HEK293T (cell line): Measurements from ENCODE around the gene SULT2B1.

Source experiments
- CTCF ChIA-PET: fragments of 350-600 bp; formaldehyde crosslinking; extraction: SDS; loops from one replicate; lab custom pipeline; 2021; ENCODE audit warnings: antibody characterized with exemption, inconsistent platforms; lab: Yijun Ruan, JAX
- POLR2A ChIA-PET: fragments of 350-600 bp; formaldehyde crosslinking; extraction: SDS; loops from one replicate; lab custom pipeline; 2020; ENCODE audit warnings: antibody characterized with exemption, inconsistent platforms; lab: Yijun Ruan, JAX
- DNase-seq: peaks from one replicate; pipeline ENCODE4 v3.0.0; 2012; ENCODE audit warnings: mixed read lengths; ENCODE audit errors: extremely low spot score
- ARNT ChIP-seq: fragments of 450-650 bp; IDR thresholded peaks from 2 replicates; pipeline ENCODE4 v1.6.1; 2017; ENCODE audit warnings: mild to moderate bottlenecking
- BHLHE40 ChIP-seq: fragments of 450-650 bp; IDR thresholded peaks from 2 replicates; pipeline ENCODE4 v1.6.1; 2016; ENCODE audit warnings: mild to moderate bottlenecking, moderate library complexity, borderline replicate concordance
- CTBP1 ChIP-seq: fragments of 450-650 bp; IDR thresholded peaks from 2 replicates; pipeline ENCODE4 v1.6.1; 2016; ENCODE audit warnings: borderline replicate concordance
- ELF4 ChIP-seq: fragments of 450-650 bp; IDR thresholded peaks from 2 replicates; pipeline ENCODE4 v1.6.1; 2017; ENCODE audit warnings: antibody characterized with exemption
- FOXA1 ChIP-seq: fragments of 450-650 bp; IDR thresholded peaks from 2 replicates; pipeline ENCODE4 v1.6.1; 2016; ENCODE audit warnings: mild to moderate bottlenecking
- FOXK2 ChIP-seq: fragments of 450-650 bp; IDR thresholded peaks from 2 replicates; pipeline ENCODE4 v1.6.1; 2016; ENCODE audit warnings: mild to moderate bottlenecking
- FOXM1 ChIP-seq: fragments of 450-650 bp; IDR thresholded peaks from 2 replicates; pipeline ENCODE4 v1.6.1; 2017; ENCODE audit warnings: mild to moderate bottlenecking, borderline replicate concordance
- HDGF ChIP-seq: fragments of 450-650 bp; IDR thresholded peaks from 2 replicates; pipeline ENCODE4 v1.6.1; 2017; ENCODE audit warnings: antibody characterized with exemption, borderline replicate concordance
- L3MBTL2 ChIP-seq: fragments of 450-650 bp; conservative IDR thresholded peaks from 2 replicates; pipeline ENCODE4 v1.6.1; 2016; ENCODE audit warnings: mild to moderate bottlenecking
- LEF1 ChIP-seq: fragments of 450-650 bp; IDR thresholded peaks from 2 replicates; pipeline ENCODE4 v1.6.1; 2017; ENCODE audit warnings: mild to moderate bottlenecking, borderline replicate concordance
- NFRKB ChIP-seq: fragments of 450-650 bp; IDR thresholded peaks from 2 replicates; pipeline ENCODE4 v1.6.1; 2016; ENCODE audit warnings: mild to moderate bottlenecking, moderate library complexity
- PKNOX1 ChIP-seq: fragments of 450-650 bp; IDR thresholded peaks from 2 replicates; pipeline ENCODE4 v1.6.1; 2016
- SP1 ChIP-seq: fragments of 450-650 bp; IDR thresholded peaks from 2 replicates; pipeline ENCODE4 v1.6.1; 2017
- SUZ12 ChIP-seq: fragments of 450-650 bp; IDR thresholded peaks from 2 replicates; pipeline ENCODE4 v1.6.1; 2016; ENCODE audit warnings: mild to moderate bottlenecking
- TARDBP ChIP-seq: fragments of 450-650 bp; IDR thresholded peaks from 2 replicates; pipeline ENCODE4 v1.6.1; 2016
- ZNF384 ChIP-seq: fragments of 450-650 bp; IDR thresholded peaks from 2 replicates; pipeline ENCODE4 v1.6.1; 2016

The SULT2B1 gene

GRCh38 chr19:48551437-48552302 lies at the start of gene SULT2B1:
Gene SULT2B1 (plus strand): TSS chr19:48552172. CDS start chr19:48552253, 81 bp downstream.
- TF ChIP-seq CTBP1 (no peak), FOXA1 (no peak), LEF1 (no peak), PKNOX1 (no peak), SP1 (no peak), TARDBP (no peak), FOXK2 (no peak), L3MBTL2 (no peak), ZNF384 (no peak), HDGF (no peak), SUZ12 (no peak), ARNT (no peak), BHLHE40 (no peak), NFRKB (no peak), FOXM1 (no peak), ELF4 (no peak)
- no peak for DNase-seq
- CTCF ChIA-PET: no interaction called here
- POLR2A ChIA-PET: no interaction called here

- no peak for DNase-seq
- CTCF ChIA-PET: interaction anchor here (0.6 to 1.1 kb wide), 2 partner anchors 81 to 119 kb away, joined by 3 to 9 read pairs; no protein-coding TSS in a partner anchor
These were observed 49.5 kb upstream of the SULT2B1 start for GRCh38 chr19:48502350-48503018.

GRCh38 chr19:48506138-48506733 lies 45.7 kb upstream of the SULT2B1 start:
- ChIA-PET CTCF (interaction anchor here (0.6 to 4.1 kb wide), 11 partner anchors 10 to 1261 kb away, joined by 3 to 52 read pairs (median 4); no protein-coding TSS in a partner anchor), POLR2A (interaction anchor here (0.7 to 1.9 kb wide), 5 partner anchors 13 to 106 kb away, joined by 3 to 7 read pairs (median 3); no protein-coding TSS in a partner anchor)
- no peak for DNase-seq
- TF ChIP-seq ZNF384 (peak; percentile 98), BHLHE40 (no peak)

More at GRCh38 chr19:48502350-48503018, 49.5 kb upstream of the SULT2B1 start:
- POLR2A ChIA-PET: interaction anchor here (1.0 to 1.5 kb wide), 6 partner anchors 9 to 140 kb away, joined by 3 to 6 read pairs (median 5); partner anchors contain the start of genes RPL18 and SPHK2
- TF ChIP-seq ARNT: no peak
- no peak for TF ChIP-seq CTBP1
- no peak for TF ChIP-seq SP1
- TF ChIP-seq BHLHE40: no peak
- TF ChIP-seq SUZ12: no peak
- TF ChIP-seq LEF1: no peak
- TF ChIP-seq L3MBTL2: no peak
- no peak for TF ChIP-seq TARDBP
- TF ChIP-seq ELF4: no peak
- no peak for TF ChIP-seq HDGF
- no peak for TF ChIP-seq NFRKB
- no peak for TF ChIP-seq PKNOX1
- TF ChIP-seq FOXA1: no peak
- no peak for TF ChIP-seq FOXM1
- TF ChIP-seq FOXK2: no peak
- TF ChIP-seq ZNF384: no peak

GRCh38 chr19:48507911-48508439 lies 44.0 kb upstream of the SULT2B1 start:
- no peak for DNase-seq
- ChIA-PET POLR2A (interaction anchor here (1.2 to 3.8 kb wide), 4 partner anchors 66 to 111 kb away, joined by 4 to 15 read pairs (median 7); partner anchors contain the start of genes RPL18 and SPHK2), CTCF (interaction anchor here (4.1 kb wide), 1 partner anchor 77 kb away, joined by 52 read pairs; no protein-coding TSS in a partner anchor)
- TF ChIP-seq ZNF384 (no peak), L3MBTL2 (no peak), ARNT (no peak), LEF1 (no peak), FOXA1 (no peak), CTBP1 (no peak), BHLHE40 (no peak), TARDBP (no peak), NFRKB (no peak), ELF4 (no peak), FOXK2 (no peak), FOXM1 (no peak), PKNOX1 (no peak), SUZ12 (no peak)
